Measurements from ENCODE around the gene HP. TPM values are rescaled to one million over a fixed set of nuclear protein-coding genes. Genes with fewer than 3 reads are reported as not detected.

Gene HP
- total and polyA plus RNA-seq, 2 donors (not counting 1 experiment from before 2014, with no cell fraction given): not detected

- H3K27ac ChIP-seq (ENCODE audit: low read length in 2 of 2): no peak overlapping the region
- no peaks in the 10 kb centered on the region for H3K27me3 Mint-ChIP-seq
Observed at GRCh38 chr16:72043058-72043457, 11.2 kb upstream of the HP start.

GRCh38 chr16:72043539-72043938 is 10.8 kb upstream of the HP start:
- H3K27me3 ChIP-seq (replicated peaks in 1 of 4; ENCODE audit: control extremely low read depth in 1 of 4, control insufficient read depth in 3 of 4, insufficient read depth in 4 of 4, low read length in 3 of 4): no peaks in the 10 kb centered on the region
- H3K4me2 ChIP-seq (replicated peaks; ENCODE audit: low read depth, low read length, poor library complexity, severe bottlenecking): no peak overlapping the region
- H3K9ac ChIP-seq (ENCODE audit: low read length): no peak overlapping the region
- no peak overlapping the region for H3K4me3 ChIP-seq (ENCODE audit: control extremely low read depth in 1 of 5, extremely low read depth in 1 of 5, insufficient read depth in 1 of 5, low read depth in 2 of 5, low read length in 4 of 5)
- ChIA-PET POLR2A (no interaction called here), CTCF (no interaction called here)
- H3K9me3 ChIP-seq (ENCODE audit: control extremely low read depth in 1 of 3, control insufficient read depth in 2 of 3, insufficient read depth in 1 of 3, low read length in 2 of 3): peaks cover 0 to 3% (median 1%) of the 10 kb centered on the region in 3 donors
- ATAC-seq (ENCODE audit: low read depth): no peak
- WGBS (ENCODE audit: insufficient coverage): no CpG with 5 or more reads among the region's 1 CpG
- Mint-ChIP-seq H3K9me3 (ENCODE audit: insufficient read depth) (no peaks in the 10 kb centered on the region), H3K27ac (no peak overlapping the region), H3K4me3 (no peak overlapping the region), H3K4me1 (no peaks in the 10 kb centered on the region), H3K27me3 (no peaks in the 10 kb centered on the region)
- no peaks in the 10 kb centered on the region for H4K20me1 ChIP-seq (ENCODE audit: control insufficient read depth, insufficient read depth, low read length, poor library complexity, severe bottlenecking)
- no peaks in the 10 kb centered on the region for H3K4me1 ChIP-seq (ENCODE audit: control insufficient read depth in 2 of 2, insufficient read depth in 2 of 2, low read length in 2 of 2)
- no peak for TF ChIP-seq EZH2 (IDR thresholded peaks at IDR 0.05; ENCODE audit: borderline replicate concordance, insufficient read depth, low read depth, low read length, poor library complexity, severe bottlenecking)
- intact Hi-C loops (cut with micrococcal nuclease): no loop called here
- no peak overlapping the region for H3K27ac ChIP-seq (ENCODE audit: low read length in 2 of 2)
- H2AFZ ChIP-seq (ENCODE audit: insufficient read depth, low read depth, low read length, poor library complexity, severe bottlenecking): no peak overlapping the region
- no peaks in the 10 kb centered on the region for H3K79me2 ChIP-seq (ENCODE audit: control insufficient read depth, insufficient read depth, low read length)
- no peak for DNase-seq
- peaks cover 6 to 16% of the 10 kb centered on the region in 2 experiments for H3K36me3 ChIP-seq (replicated peaks in 1 of 2; ENCODE audit: control extremely low read depth in 1 of 2, control insufficient read depth in 1 of 2, extremely low read depth in 1 of 2, insufficient read depth in 2 of 2, low read length in 1 of 2)

More at GRCh38 chr16:72043058-72043457, 11.2 kb upstream of the HP start:
- H3K27me3 ChIP-seq (replicated peaks in 1 of 4; ENCODE audit: control extremely low read depth in 1 of 4, control insufficient read depth in 3 of 4, insufficient read depth in 4 of 4, low read length in 3 of 4): no peaks in the 10 kb centered on the region
- no peak overlapping the region for H3K4me2 ChIP-seq (replicated peaks; ENCODE audit: low read depth, low read length, poor library complexity, severe bottlenecking)
- ChIA-PET CTCF (no interaction called here), POLR2A (no interaction called here)
- Mint-ChIP-seq H3K4me3 (no peak overlapping the region), H3K4me1 (no peaks in the 10 kb centered on the region), H3K9me3 (ENCODE audit: insufficient read depth) (no peaks in the 10 kb centered on the region), H3K27ac (no peak overlapping the region)
- H4K20me1 ChIP-seq (ENCODE audit: control insufficient read depth, insufficient read depth, low read length, poor library complexity, severe bottlenecking): no peaks in the 10 kb centered on the region
- H3K36me3 ChIP-seq (replicated peaks in 1 of 2; ENCODE audit: control extremely low read depth in 1 of 2, control insufficient read depth in 1 of 2, extremely low read depth in 1 of 2, insufficient read depth in 2 of 2, low read length in 1 of 2): peaks cover 6 to 16% of the 10 kb centered on the region in 2 experiments
- H3K9me3 ChIP-seq (ENCODE audit: control extremely low read depth in 1 of 3, control insufficient read depth in 2 of 3, insufficient read depth in 1 of 3, low read length in 2 of 3): peaks cover 0 to 1% (median 0%) of the 10 kb centered on the region in 3 donors
- H3K4me1 ChIP-seq (ENCODE audit: control insufficient read depth in 2 of 2, insufficient read depth in 2 of 2, low read length in 2 of 2): no peaks in the 10 kb centered on the region
- no peak for DNase-seq
- H2AFZ ChIP-seq (ENCODE audit: insufficient read depth, low read depth, low read length, poor library complexity, severe bottlenecking): no peak overlapping the region
- ATAC-seq (ENCODE audit: low read depth): no peak
- H3K79me2 ChIP-seq (ENCODE audit: control insufficient read depth, insufficient read depth, low read length): no peaks in the 10 kb centered on the region
- no peak overlapping the region for H3K4me3 ChIP-seq (ENCODE audit: control extremely low read depth in 1 of 5, extremely low read depth in 1 of 5, insufficient read depth in 1 of 5, low read depth in 2 of 5, low read length in 4 of 5)
- 92% methylated on average over 3 of the region's 3 CpGs for WGBS (ENCODE audit: insufficient coverage)
- intact Hi-C loops (cut with micrococcal nuclease): no loop called here
- TF ChIP-seq CTCF (IDR thresholded peaks at IDR 0.05) (no peak), EZH2 (IDR thresholded peaks at IDR 0.05; ENCODE audit: borderline replicate concordance, insufficient read depth, low read depth, low read length, poor library complexity, severe bottlenecking) (no peak)
- no peak overlapping the region for H3K9ac ChIP-seq (ENCODE audit: low read length)
